Nephron (organoid): ENCODE results near the gene RAB11FIP4.

ENCODE experiments used
- H3K27ac Mint-ChIP-seq, 3 experiments: 2 replicates each; pipeline ENCODE4 v1.8.0; 2020; ENCODE audit warnings: mixed read lengths in 3 of 3, mild to moderate bottlenecking in 2 of 3, moderate library complexity in 1 of 3
- H3K27me3 Mint-ChIP-seq: 2 replicates; pipeline ENCODE4 v1.8.0; 2021; ENCODE audit warnings: low read depth, mild to moderate bottlenecking, moderate library complexity, mixed read lengths
- H3K36me3 Mint-ChIP-seq: 2 replicates; pipeline ENCODE4 v1.8.0; 2020; ENCODE audit warnings: low read depth, mixed read lengths
- H3K4me1 Mint-ChIP-seq: 2 replicates; pipeline ENCODE4 v1.8.0; 2020; ENCODE audit warnings: mixed read lengths
- H3K4me3 Mint-ChIP-seq, 3 experiments: 2 replicates each; pipeline ENCODE4 v1.8.0; 2020; ENCODE audit warnings: mild to moderate bottlenecking in 3 of 3, mixed read lengths in 3 of 3, moderate library complexity in 2 of 3
- H3K9me3 Mint-ChIP-seq: 2 replicates; pipeline ENCODE4 v1.8.0; 2020; ENCODE audit warnings: mixed read lengths
- CTCF ChIP-seq, 3 experiments: fragments of 200-600 bp; sonication (generic); IDR thresholded peaks; one replicate each; pipeline ENCODE4 v1.5.0; 2021; ENCODE audit warnings: antibody characterized with exemption in 3 of 3; ENCODE audit not compliant: unreplicated experiment in 3 of 3

RAB11FIP4 gene

GRCh38 chr17:31525801-31526549 lies 134.5 kb downstream of the RAB11FIP4 start:
- H3K4me1 Mint-ChIP-seq, result peaks cover 6% of the 10 kb centered on the region
- H3K9me3 Mint-ChIP-seq, result no peaks in the 10 kb centered on the region
- no peaks in the 10 kb centered on the region for H3K36me3 Mint-ChIP-seq
- no peak overlapping the region for H3K27ac Mint-ChIP-seq
- peaks cover 4% of the 10 kb centered on the region for H3K27me3 Mint-ChIP-seq
- TF ChIP-seq CTCF (IDR thresholded peaks at IDR 0.05; ENCODE audit: unreplicated experiment in 3 of 3), result peak in 1 of 3 experiments; percentile 8
- H3K4me3 Mint-ChIP-seq, result no peak overlapping the region

GRCh38 chr17:31527606-31528005 lies 136.1 kb downstream of the RAB11FIP4 start:
- TF ChIP-seq CTCF (IDR thresholded peaks at IDR 0.05; ENCODE audit: unreplicated experiment in 3 of 3), result no peak
- H3K4me3 Mint-ChIP-seq, result no peak overlapping the region
- H3K36me3 Mint-ChIP-seq, result no peaks in the 10 kb centered on the region
- H3K9me3 Mint-ChIP-seq, result no peaks in the 10 kb centered on the region
- H3K4me1 Mint-ChIP-seq, result peaks cover 18% of the 10 kb centered on the region
- H3K27ac Mint-ChIP-seq, result no peak overlapping the region
- peaks cover 5% of the 10 kb centered on the region for H3K27me3 Mint-ChIP-seq

GRCh38 chr17:31528291-31528874 lies 136.9 kb downstream of the RAB11FIP4 start:
- peaks cover 7% of the 10 kb centered on the region for H3K27me3 Mint-ChIP-seq
- H3K4me3 Mint-ChIP-seq, result no peak overlapping the region
- H3K4me1 Mint-ChIP-seq, result peaks cover 26% of the 10 kb centered on the region
- H3K36me3 Mint-ChIP-seq, result no peaks in the 10 kb centered on the region
- H3K27ac Mint-ChIP-seq, result no peak overlapping the region
- no peaks in the 10 kb centered on the region for H3K9me3 Mint-ChIP-seq
- TF ChIP-seq CTCF (IDR thresholded peaks at IDR 0.05; ENCODE audit: unreplicated experiment in 3 of 3), result no peak

GRCh38 chr17:31529841-31530251 lies 138.4 kb downstream of the RAB11FIP4 start:
- TF ChIP-seq CTCF (IDR thresholded peaks at IDR 0.05; ENCODE audit: unreplicated experiment in 3 of 3), result no peak
- no peak overlapping the region for H3K27ac Mint-ChIP-seq
- no peak overlapping the region for H3K4me3 Mint-ChIP-seq
- peaks cover 4% of the 10 kb centered on the region for H3K27me3 Mint-ChIP-seq
- H3K9me3 Mint-ChIP-seq, result no peaks in the 10 kb centered on the region
- no peaks in the 10 kb centered on the region for H3K36me3 Mint-ChIP-seq
- H3K4me1 Mint-ChIP-seq, result peaks cover 36% of the 10 kb centered on the region

- H3K27ac Mint-ChIP-seq, result peak overlapping the region in 2 of 3 experiments; percentile 21 to 32
- no peaks in the 10 kb centered on the region for H3K9me3 Mint-ChIP-seq
- H3K4me1 Mint-ChIP-seq, result peaks cover 36% of the 10 kb centered on the region
- no peak for TF ChIP-seq CTCF (IDR thresholded peaks at IDR 0.05; ENCODE audit: unreplicated experiment in 3 of 3)
- peaks cover 3% of the 10 kb centered on the region for H3K27me3 Mint-ChIP-seq
- H3K36me3 Mint-ChIP-seq, result no peaks in the 10 kb centered on the region
- H3K4me3 Mint-ChIP-seq, result no peak overlapping the region
Measured at GRCh38 chr17:31530391-31530985, 139.0 kb downstream of the RAB11FIP4 start.
